ENCODE results near the gene PLCE1. TPM values are rescaled to one million over a fixed set of nuclear protein-coding genes. Genes with fewer than 3 reads are reported as not detected.

PLCE1 gene
- total and polyA plus RNA-seq, 2 of the 8 experiments (the other 6 are each of a cell fraction or from before 2014, with no cell fraction given), result 0.05 to 0.06 TPM

- no peak overlapping the region for H2BK15ac ChIP-seq (ENCODE audit: low read length)
- no peaks in the 10 kb centered on the region for H3K79me2 ChIP-seq (ENCODE audit: control insufficient read depth in 1 of 2, insufficient read depth in 2 of 2, low read length in 2 of 2)
- H2AK5ac ChIP-seq (ENCODE audit: low read depth, low read length), result no peak overlapping the region
- H3K79me1 ChIP-seq (ENCODE audit: low read depth, low read length), result no peaks in the 10 kb centered on the region
- H3K27me3 ChIP-seq (replicated peaks in 1 of 4; ENCODE audit: control insufficient read depth in 3 of 4, extremely low read depth in 1 of 4, insufficient read depth in 3 of 4, low read length in 3 of 4), result peaks cover 21 to 41% (median 35%) of the 10 kb centered on the region in 4 experiments
- no peak overlapping the region for H3K4me3 ChIP-seq (ENCODE audit: extremely low read depth in 1 of 4, insufficient read depth in 2 of 4, low read depth in 3 of 4, low read length in 4 of 4)
- no peak overlapping the region for H3K27ac ChIP-seq (ENCODE audit: low read depth, low read length)
- no peak overlapping the region for H3K14ac ChIP-seq (ENCODE audit: insufficient read length)
- no peak overlapping the region for H3K56ac ChIP-seq (replicated peaks; ENCODE audit: insufficient read length, low read depth, low read length)
- no peak overlapping the region for H2BK12ac ChIP-seq (ENCODE audit: low read depth, low read length)
- H3K9ac ChIP-seq (replicated peaks in 1 of 4; ENCODE audit: extremely low read depth in 1 of 4, low read depth in 3 of 4, low read length in 3 of 4), result no peak overlapping the region
- no peaks in the 10 kb centered on the region for H3K36me3 ChIP-seq (ENCODE audit: control insufficient read depth in 2 of 4, insufficient read depth in 4 of 4, low read length in 3 of 4)
- H2BK120ac ChIP-seq (replicated peaks; ENCODE audit: low read depth, low read length), result no peak overlapping the region
- no peak for TF ChIP-seq POLR2A (IDR thresholded peaks at IDR 0.05; ENCODE audit: control extremely low read depth in 1 of 2, low read depth in 2 of 2, low read length in 2 of 2)
- TF ChIP-seq RAD21 (IDR thresholded peaks at IDR 0.05 in 1 of 2, conservative IDR thresholded peaks at IDR 0.05 in 1 of 2; ENCODE audit: low read depth in 2 of 2, low read length in 2 of 2), result no peak
- TF ChIP-seq KDM4A (IDR thresholded peaks at IDR 0.05; ENCODE audit: low read depth, low read length, severe bottlenecking), result no peak
- no peak for TF ChIP-seq GABPA (IDR thresholded peaks at IDR 0.05; ENCODE audit: borderline replicate concordance, insufficient read depth, low read length)
- TF ChIP-seq, protein P1, sequence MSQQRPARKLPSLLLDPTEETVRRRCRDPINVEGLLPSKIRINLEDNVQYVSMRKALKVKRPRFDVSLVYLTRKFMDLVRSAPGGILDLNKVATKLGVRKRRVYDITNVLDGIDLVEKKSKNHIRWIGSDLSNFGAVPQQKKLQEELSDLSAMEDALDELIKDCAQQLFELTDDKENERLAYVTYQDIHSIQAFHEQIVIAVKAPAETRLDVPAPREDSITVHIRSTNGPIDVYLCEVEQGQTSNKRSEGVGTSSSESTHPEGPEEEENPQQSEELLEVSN (IDR thresholded peaks at IDR 0.05), result no peak
- TF ChIP-seq NANOG (IDR thresholded peaks at IDR 0.05; ENCODE audit: insufficient read depth, low read depth, low read length, poor library complexity, severe bottlenecking), result no peak
- no peak for TF ChIP-seq SUZ12 (IDR thresholded peaks at IDR 0.05; ENCODE audit: low read length)
- no peak for TF ChIP-seq CBX8 (IDR thresholded peaks at IDR 0.05; ENCODE audit: borderline replicate concordance, low read depth, low read length)
- no peak for TF ChIP-seq JUND (IDR thresholded peaks at IDR 0.05; ENCODE audit: low read length)
- no peak for TF ChIP-seq BRCA1 (IDR thresholded peaks at IDR 0.05; ENCODE audit: low read depth, low read length)
- no peak for TF ChIP-seq BCL11A (IDR thresholded peaks at IDR 0.05; ENCODE audit: low read depth in 2 of 2, low read length in 2 of 2)
- no peak for TF ChIP-seq ASH2L (IDR thresholded peaks at IDR 0.05; ENCODE audit: low read length)
- no peaks in the 10 kb centered on the region for H4K20me1 ChIP-seq (replicated peaks in 1 of 2; ENCODE audit: control insufficient read depth in 1 of 2, insufficient read depth in 2 of 2, low read length in 2 of 2)
- POLR2A ChIA-PET (ENCODE audit: partially characterized antibody), result no interaction called here
- no peak for DNase-seq (ENCODE audit: low read depth in 1 of 2, low spot score in 2 of 2)
- H2BK20ac ChIP-seq (ENCODE audit: low read length), result no peak overlapping the region
- no peak for FAIRE-seq
- H3K4ac ChIP-seq (replicated peaks; ENCODE audit: insufficient read length, low read depth, low read length), result no peak overlapping the region
- no peak overlapping the region for H3K23ac ChIP-seq (ENCODE audit: insufficient read length)
- H3K9me3 ChIP-seq (ENCODE audit: insufficient read depth in 2 of 2, low read depth in 1 of 2, low read length in 1 of 2), result no peaks in the 10 kb centered on the region
- no peak overlapping the region for H4K5ac ChIP-seq (ENCODE audit: insufficient read length, low read depth, low read length)
- H3K4me2 ChIP-seq (ENCODE audit: insufficient read depth in 1 of 2, low read depth in 2 of 2, low read length in 2 of 2), result no peak overlapping the region
- H3K4me1 ChIP-seq (replicated peaks in 1 of 4; ENCODE audit: control insufficient read depth in 3 of 4, insufficient read depth in 4 of 4, low read length in 3 of 4), result peaks cover 0 to 3% (median 0%) of the 10 kb centered on the region in 4 experiments; a peak in 3 of 7 replicates
- 85% methylated on average over 2 of the region's 2 CpGs; no CpG with 5 or more reads in 1 of the 2 experiments for WGBS, 2 experiments (ENCODE audit: extremely low coverage in 1 of 2, insufficient coverage in 1 of 2, insufficient read length in 1 of 2, insufficient replicate concordance in 2 of 2, low coverage in 1 of 2, low lambda C conversion rate in 2 of 2, missing lambda C conversion rate in 1 of 2)
- no peak overlapping the region for H3K18ac ChIP-seq (ENCODE audit: extremely low read depth, low read length)
- no peak overlapping the region for H2AFZ ChIP-seq (ENCODE audit: low read length)
- H4K91ac ChIP-seq (replicated peaks; ENCODE audit: insufficient read length, low read length), result no peak overlapping the region
- H4K8ac ChIP-seq (ENCODE audit: extremely low read depth, insufficient read depth, low read length), result no peak overlapping the region
- CTCF ChIA-PET (ENCODE audit: partially characterized antibody), result interaction anchor here (1.1 kb wide), 2 partner anchors 81 to 228 kb away, joined by 3 read pairs; no protein-coding TSS in a partner anchor
- H2BK5ac ChIP-seq (ENCODE audit: low read depth, low read length), result no peak overlapping the region
- peaks cover 8% of the 10 kb centered on the region; the same call in 1 of the 2 replicates for H3K23me2 ChIP-seq (ENCODE audit: low read depth, low read length)
Measured at GRCh38 chr10:93997546-93997945, 3.8 kb downstream of the PLCE1 start.

All from H1 (cell line).